HUDEP-2 (cell line): Measurements from ENCODE around the gene MYO10.
"Not testable (repeated sequence)": the region's sequence is repeated elsewhere in the genome, so short reads cannot be mapped to it uniquely, and the experiment has no call there.

ENCODE experiments used
- DNase-seq, 76 experiments: peaks; one replicate each; lab custom pipeline; 2025; ENCODE audit not compliant: unreplicated experiment in 76 of 76; lab: John Stamatoyannopoulos, UW

The MYO10 gene

GRCh38 chr5:16757146-16757545, 178.9 kb downstream of the MYO10 start:
- no peak for DNase-seq

GRCh38 chr5:16756692-16757091, 179.4 kb downstream of the MYO10 start:
- DNase-seq, result no peak

- no peak for DNase-seq
Measured at GRCh38 chr5:16755641-16756040, 180.4 kb downstream of the MYO10 start.

- DNase-seq, result no peak
Measured at GRCh38 chr5:16754601-16755000, 181.5 kb downstream of the MYO10 start.

GRCh38 chr5:16754086-16754485, 182.0 kb downstream of the MYO10 start:
- no peak for DNase-seq

- DNase-seq, result no peak
Measured at GRCh38 chr5:16750445-16750844, 185.6 kb downstream of the MYO10 start.

- DNase-seq, result no peak
Measured at GRCh38 chr5:16749626-16750025, 186.5 kb downstream of the MYO10 start.

- no peak for DNase-seq
Measured at GRCh38 chr5:16744164-16744880, 191.8 kb downstream of the MYO10 start.

- no peak for DNase-seq
Measured at GRCh38 chr5:16742938-16743337, 193.2 kb downstream of the MYO10 start.

- DNase-seq, result no peak
Measured at GRCh38 chr5:16740811-16741392, 195.2 kb downstream of the MYO10 start.

- DNase-seq, result no peak
Measured at GRCh38 chr5:16740066-16740810, 195.8 kb downstream of the MYO10 start.

- DNase-seq, result not testable (repeated sequence)
Measured at GRCh38 chr5:16738393-16738792, 197.7 kb downstream of the MYO10 start.

GRCh38 chr5:16737620-16738364, 198.3 kb downstream of the MYO10 start:
- no peak for DNase-seq

- DNase-seq, result no peak
Measured at GRCh38 chr5:16737209-16737608, 198.9 kb downstream of the MYO10 start.

GRCh38 chr5:16736158-16736995, 199.7 kb downstream of the MYO10 start:
- DNase-seq, result no peak

- no peak for DNase-seq
Measured at GRCh38 chr5:16735101-16736060, 200.7 kb downstream of the MYO10 start.

- DNase-seq, result no peak
Measured at GRCh38 chr5:16733331-16734006, 202.6 kb downstream of the MYO10 start.

- DNase-seq, result no peak
Measured at GRCh38 chr5:16732356-16732755, 203.7 kb downstream of the MYO10 start.
